Suppressor macrophage (primary cell): ENCODE data around the gene HIP1R.
A peak's percentile ranks its signal among the peaks of the same experiment; 100 is the strongest.
"Not testable (repeated sequence)": the region's sequence is repeated elsewhere in the genome, so short reads cannot be mapped to it uniquely, and the experiment has no call there.

ENCODE experiments used
- DNase-seq, 4 experiments: peaks; one replicate each; pipeline ENCODE4 v3.0.0-alpha.2; 2020 to 2022
- total RNA-seq, 17 experiments: gene quantifications; one replicate each; lab custom pipeline; 2026; ENCODE audit warnings: mixed read lengths in 6 of 17, inconsistent platforms in 3 of 17; lab: John Stamatoyannopoulos, UW

The HIP1R gene
- 0.13 to 17.8 (median 2.0) reads per million in 17 experiments for total RNA-seq

DNA sequence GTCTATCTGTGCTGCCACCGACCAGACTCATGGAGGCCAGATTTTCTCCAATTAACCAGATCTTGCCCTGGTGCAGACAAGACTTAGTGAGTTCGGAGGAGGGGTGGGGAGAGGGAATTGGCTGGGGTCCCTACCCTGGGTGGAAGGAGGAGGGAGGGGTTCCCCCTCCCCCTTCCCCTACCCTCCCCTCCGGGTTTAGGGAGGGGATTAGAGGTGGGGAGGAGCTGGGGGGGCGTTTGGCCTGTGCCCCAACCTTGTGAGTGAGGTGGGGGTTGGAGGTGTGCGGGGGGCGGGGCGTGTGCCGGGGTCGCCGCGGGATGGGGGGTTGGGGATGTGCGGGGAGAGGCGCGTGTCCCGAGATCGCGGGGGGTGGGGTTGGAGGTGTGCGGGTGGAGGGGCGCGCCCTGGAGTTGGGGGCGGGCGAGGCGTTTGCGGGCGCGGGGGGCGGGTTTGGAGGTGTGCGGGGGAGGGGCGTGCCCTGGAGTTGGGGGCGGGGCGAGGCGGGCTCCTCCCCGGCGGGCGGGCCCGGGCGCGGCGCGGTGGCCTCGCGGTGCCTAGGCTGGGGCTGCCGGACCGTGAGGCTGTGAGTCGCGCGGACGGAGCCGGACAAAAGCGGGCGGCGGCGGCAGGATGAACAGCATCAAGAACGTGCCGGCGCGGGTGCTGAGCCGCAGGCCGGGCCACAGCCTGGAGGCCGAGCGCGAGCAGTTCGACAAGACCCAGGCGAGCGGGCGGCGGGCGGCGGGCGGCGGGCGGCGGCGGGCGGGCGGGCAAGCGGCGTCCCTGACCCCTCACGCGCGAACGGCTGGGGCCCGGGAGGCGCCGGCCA lies at the start of gene HIP1R:
TSS of gene HIP1R (plus strand) at position 537 of the 829 bp plus-strand sequence. CDS start at position 631, 94 bp downstream.
- peak in 3 of 4 experiments; percentile 19 to 56 (median 43) for DNase-seq

DNA sequence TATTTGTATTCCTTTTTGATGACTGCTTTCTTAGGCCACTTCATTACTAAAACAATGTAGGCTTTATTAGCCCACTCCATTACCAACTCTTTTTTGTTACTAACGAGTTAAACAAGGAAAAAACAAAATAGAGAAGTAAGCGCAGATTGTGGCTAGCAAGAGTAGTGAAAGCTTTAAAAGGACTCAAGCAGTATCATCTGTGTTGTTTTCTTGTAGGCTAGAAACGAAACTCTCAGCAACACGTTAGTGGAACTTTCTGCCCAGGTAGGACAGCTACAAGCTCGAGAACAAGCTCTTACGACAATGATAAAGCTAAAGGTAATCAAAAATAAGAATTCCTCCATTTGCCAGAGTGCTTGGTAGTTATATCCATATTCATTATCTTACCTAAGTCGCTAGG lies 49.8 kb upstream of the HIP1R start:
- DNase-seq = no peak

GRCh38 chr12:122788387-122788786 lies 46.9 kb upstream of the HIP1R start:
- no peak for DNase-seq

GRCh38 chr12:122789637-122790036 lies 45.6 kb upstream of the HIP1R start:
- DNase-seq = no peak

DNA sequence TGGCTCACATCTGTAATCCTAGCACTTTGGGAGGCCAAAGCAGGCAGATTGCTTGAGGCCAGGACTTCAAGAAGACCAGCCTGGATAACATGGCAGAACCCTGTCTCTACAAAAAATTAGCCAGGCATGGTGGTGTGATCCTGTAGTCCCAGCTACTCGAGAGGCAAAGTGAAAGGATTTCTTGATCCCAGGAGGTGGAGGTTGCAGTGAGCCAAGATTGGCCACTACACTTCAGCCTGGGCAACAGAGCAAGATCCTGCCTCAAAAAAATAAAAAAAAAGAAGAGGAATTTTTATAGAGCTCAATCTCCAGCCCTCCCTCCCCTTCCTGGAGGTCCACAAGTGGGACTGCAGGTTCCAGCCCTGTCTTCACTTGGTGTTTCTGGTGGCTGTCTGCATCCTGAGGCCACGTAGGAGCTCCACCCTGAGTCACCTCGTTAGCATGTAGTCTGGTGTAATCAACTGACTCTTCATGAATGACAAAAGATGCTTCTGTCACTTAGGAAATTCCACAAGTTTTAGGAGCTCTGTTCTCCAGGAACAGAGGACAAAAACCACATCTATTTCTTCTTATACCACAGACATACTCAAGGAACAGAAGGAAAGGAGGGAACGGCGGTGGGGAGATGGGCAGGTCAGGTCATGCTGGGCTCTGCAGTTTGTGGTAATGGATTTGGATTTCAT lies 44.7 kb upstream of the HIP1R start:
- no peak for DNase-seq

GRCh38 chr12:122793685-122794106 lies 41.6 kb upstream of the HIP1R start:
- peak; percentile 40 to 80 (median 62) for DNase-seq

DNA sequence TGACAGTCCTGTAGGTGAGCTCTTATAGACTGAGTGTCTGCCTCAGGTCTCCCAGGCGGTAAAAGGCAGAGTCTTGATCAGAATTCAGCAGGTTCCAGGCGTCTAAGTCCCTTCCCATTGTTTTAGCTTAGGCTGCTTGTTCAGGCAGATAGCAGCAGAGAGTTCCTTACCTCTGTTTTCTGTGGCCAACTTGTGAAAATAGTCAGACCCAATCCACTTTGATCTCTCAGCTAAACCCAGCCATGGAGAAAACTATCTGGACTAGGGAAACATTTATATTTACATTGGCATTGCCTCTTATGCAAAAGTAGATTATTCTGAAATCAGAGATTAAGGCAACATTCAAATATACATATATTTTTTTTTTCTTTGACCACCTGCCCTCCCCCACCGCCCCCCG lies 39.5 kb upstream of the HIP1R start:
- DNase-seq = no peak

- DNase-seq = no peak
Observed at GRCh38 chr12:122799641-122800243, 35.5 kb upstream of the HIP1R start.

DNA sequence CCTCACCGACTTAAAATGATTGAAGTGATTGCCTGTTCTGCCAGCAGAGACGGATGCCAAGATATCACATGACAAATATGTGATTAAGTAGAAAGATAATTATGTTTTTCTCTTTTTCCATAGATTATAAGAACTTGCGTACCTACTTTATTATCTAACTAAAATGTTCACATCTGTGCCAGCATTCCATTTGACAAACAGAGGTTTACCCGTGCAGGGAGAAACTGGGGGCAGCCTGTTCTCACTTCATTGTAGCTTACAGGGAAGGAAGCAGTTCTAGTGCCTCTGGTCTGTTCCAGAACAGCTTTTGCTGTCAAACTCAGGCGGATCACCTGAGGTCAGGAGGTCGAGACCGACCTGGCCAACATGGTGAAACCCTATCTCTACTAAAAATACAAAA lies 31.3 kb upstream of the HIP1R start:
- DNase-seq = no peak

- not testable (repeated sequence) for DNase-seq
Observed at GRCh38 chr12:122804957-122805356, 30.3 kb upstream of the HIP1R start.

DNA sequence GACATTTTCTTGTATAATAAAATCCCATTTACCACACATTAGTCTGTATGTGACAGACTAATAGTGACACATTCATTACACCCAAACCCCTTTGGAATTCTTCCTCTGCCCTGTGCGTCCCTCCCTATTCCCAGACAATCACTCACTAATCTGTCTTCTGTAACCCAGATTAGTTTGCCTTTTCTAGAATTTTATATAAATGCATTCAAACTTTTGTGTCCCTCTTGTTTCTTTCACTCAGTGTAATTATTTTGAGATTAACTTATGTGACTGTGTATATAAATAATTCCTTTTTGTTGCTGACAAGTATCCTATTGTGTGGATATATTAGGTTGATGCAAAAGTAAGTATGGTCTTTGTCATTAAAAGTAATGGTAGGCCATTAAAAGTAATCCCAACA lies 27.6 kb upstream of the HIP1R start:
- no peak for DNase-seq

DNA sequence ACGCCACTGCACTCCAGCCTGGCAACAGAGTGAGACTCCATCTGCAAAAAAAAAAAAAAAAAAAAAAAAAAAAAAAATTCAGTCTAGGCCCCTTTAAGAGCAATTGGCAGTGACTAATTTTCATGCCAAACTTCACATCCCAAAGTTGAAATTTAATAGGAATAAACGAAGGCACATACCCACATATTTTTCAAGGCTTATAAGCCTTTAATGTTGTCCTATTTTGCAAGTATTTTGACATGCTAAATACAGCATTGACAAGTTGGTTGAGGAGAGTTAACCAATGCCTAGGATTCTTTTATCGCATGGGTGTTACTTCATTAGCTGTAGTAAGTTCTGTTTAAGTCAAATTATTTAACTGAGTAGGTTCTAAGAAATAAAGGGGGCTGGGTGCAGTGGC lies 23.5 kb upstream of the HIP1R start:
- no peak for DNase-seq

- peak; percentile 8 to 49 (median 43) for DNase-seq
Observed at GRCh38 chr12:122813310-122813713, 21.9 kb upstream of the HIP1R start.

DNA sequence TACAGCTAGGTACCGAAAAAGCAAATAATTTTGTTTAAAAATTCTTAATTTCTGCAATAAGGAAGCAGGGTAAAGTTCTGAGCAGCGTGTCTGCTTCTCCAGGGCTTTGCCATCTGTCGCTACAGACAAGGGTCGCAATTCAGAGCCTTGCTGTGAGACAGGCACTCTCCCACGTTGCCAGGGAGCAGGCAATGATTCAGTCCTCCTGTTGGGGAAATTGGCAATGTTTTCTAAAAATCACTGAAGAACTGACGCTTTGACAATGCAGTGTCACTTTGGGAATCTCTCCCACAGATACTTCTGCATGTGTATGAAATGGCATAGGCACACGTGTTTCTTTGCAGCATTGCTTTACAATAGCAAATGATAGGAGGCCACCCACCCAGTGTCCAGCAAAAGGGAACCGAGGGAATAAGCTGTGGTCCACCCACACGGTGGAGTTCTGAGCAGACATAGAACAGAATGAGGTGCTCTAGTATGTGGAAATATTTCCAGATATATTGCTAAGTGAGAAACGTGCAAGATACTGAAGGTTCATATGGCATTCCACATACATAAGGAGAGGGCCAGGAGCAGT lies 16.0 kb upstream of the HIP1R start:
- peak in 3 of 4 experiments; percentile 24 to 45 (median 32) for DNase-seq

GRCh38 chr12:122820138-122820537 lies 15.1 kb upstream of the HIP1R start:
- no peak for DNase-seq

GRCh38 chr12:122820838-122821271 lies 14.4 kb upstream of the HIP1R start:
- DNase-seq = no peak

DNA sequence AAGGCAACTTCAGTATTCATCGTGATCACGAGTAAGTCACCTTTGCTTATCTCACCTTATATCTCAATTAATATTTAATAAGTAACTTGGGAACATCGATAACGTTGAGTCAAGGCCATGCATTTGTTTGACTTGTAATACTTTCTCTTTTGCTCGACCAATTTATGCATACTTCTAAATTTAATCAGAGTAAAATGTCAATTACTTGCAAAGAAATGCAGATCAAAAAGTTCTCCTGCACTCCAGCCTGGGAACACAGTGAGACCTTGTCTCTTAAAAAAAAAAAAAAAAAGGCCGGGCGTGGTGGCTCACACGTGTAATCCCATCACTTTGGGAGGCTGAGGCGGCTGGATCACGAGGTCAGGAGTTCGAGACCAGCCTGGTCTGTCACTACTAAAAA lies 11.8 kb upstream of the HIP1R start:
- no peak for DNase-seq

- no peak for DNase-seq
Observed at GRCh38 chr12:122825773-122826724, 9.2 kb upstream of the HIP1R start.

DNA sequence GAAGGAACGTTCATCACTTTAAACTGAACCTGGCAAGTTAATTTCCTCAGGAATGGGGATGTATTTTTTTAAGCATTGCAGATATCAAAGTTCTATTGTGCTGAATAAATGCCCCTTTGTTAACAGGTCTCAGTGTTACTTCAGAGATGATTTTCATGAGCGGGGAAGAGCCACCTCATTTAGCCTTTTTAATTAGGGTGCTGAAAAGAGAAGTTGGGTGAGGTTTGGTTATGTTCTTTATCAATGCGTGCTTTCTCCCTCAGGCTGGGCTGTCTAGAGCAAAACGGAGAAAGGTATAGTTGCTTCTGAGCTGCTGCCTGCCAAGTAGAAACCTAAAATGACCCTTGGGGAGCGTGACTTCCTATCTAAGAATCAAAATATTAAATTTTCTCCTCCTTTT lies 8.0 kb upstream of the HIP1R start:
- no peak for DNase-seq

DNA sequence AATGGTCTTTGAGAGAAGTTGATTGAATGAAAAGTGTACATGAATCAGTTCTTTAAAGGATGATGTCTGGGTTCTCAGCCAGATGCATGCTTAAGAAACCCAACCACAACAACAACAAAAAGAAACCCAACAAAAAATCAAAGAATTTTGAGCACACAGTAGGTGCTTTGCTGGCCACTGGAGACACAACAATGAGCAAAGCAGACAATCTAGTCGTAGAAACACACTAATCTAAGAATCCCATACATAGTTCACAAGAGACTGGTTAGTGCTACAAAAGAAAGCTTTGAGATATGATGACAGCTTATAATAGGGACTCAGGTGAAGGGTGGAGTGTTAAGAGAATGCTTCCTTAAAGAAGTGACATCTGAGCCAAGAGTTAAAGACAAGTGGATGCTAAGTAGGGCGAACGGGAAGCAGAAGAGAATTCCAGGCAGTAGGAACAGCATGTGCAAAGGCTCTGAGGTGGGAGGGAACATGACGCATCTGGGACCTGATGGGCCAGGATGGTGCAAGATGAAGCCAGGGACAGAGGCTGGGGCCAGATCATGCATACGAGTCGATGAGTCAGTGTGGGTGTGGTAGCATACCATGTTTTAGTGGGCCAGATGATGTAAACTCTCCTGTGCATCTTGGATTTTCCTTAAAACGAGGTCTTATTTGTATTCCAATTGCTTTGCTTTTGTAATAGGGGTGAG lies 4.6 kb upstream of the HIP1R start:
- peak; percentile 17 to 48 (median 27) for DNase-seq
